NCI-H2029 treated with DMSO at 0.1 percent for 48 hours (cell line): ENCODE results near the gene GPC6.

ENCODE experiments used
- DNase-seq: peaks from one replicate; lab custom pipeline; 2025; lab: John Stamatoyannopoulos, UW

The GPC6 gene

GRCh38 chr13:94169454-94170144 is 943.0 kb downstream of the GPC6 start:
- no peak for DNase-seq

- DNase-seq = no peak
These were observed 943.6 kb downstream of the GPC6 start for GRCh38 chr13:94170145-94170571.

GRCh38 chr13:94172416-94172815 is 945.8 kb downstream of the GPC6 start:
- DNase-seq = no peak

GRCh38 chr13:94173312-94173854 is 946.8 kb downstream of the GPC6 start:
- no peak for DNase-seq

GRCh38 chr13:94174009-94174408 is 947.4 kb downstream of the GPC6 start:
- DNase-seq = no peak

GRCh38 chr13:94175076-94175475 is 948.5 kb downstream of the GPC6 start:
- no peak for DNase-seq

- DNase-seq = no peak
These were observed 950.0 kb downstream of the GPC6 start for GRCh38 chr13:94176561-94176960.

- no peak for DNase-seq
These were observed 950.4 kb downstream of the GPC6 start for GRCh38 chr13:94177041-94177440.

GRCh38 chr13:94178625-94179244 is 952.1 kb downstream of the GPC6 start:
- DNase-seq = peak; percentile 51

GRCh38 chr13:94181461-94182107 is 955.0 kb downstream of the GPC6 start:
- DNase-seq = no peak

GRCh38 chr13:94182185-94182761 is 955.7 kb downstream of the GPC6 start:
- DNase-seq = no peak

GRCh38 chr13:94186470-94186869 is 959.9 kb downstream of the GPC6 start:
- DNase-seq = no peak

GRCh38 chr13:94188201-94188854 is 961.7 kb downstream of the GPC6 start:
- DNase-seq = no peak

GRCh38 chr13:94192431-94192975 is 965.9 kb downstream of the GPC6 start:
- no peak for DNase-seq

- DNase-seq = no peak
These were observed 969.1 kb downstream of the GPC6 start for GRCh38 chr13:94195715-94196114.

GRCh38 chr13:94196413-94196812 is 969.8 kb downstream of the GPC6 start:
- DNase-seq = no peak

- no peak for DNase-seq
These were observed 972.1 kb downstream of the GPC6 start for GRCh38 chr13:94198681-94199080.

GRCh38 chr13:94199135-94199534 is 972.5 kb downstream of the GPC6 start:
- no peak for DNase-seq

- DNase-seq = no peak
These were observed 974.4 kb downstream of the GPC6 start for GRCh38 chr13:94201022-94201421.

- DNase-seq = no peak
These were observed 977.6 kb downstream of the GPC6 start for GRCh38 chr13:94204163-94204562.

- DNase-seq = no peak
These were observed 978.3 kb downstream of the GPC6 start for GRCh38 chr13:94204946-94205345.

- DNase-seq = no peak
These were observed 979.3 kb downstream of the GPC6 start for GRCh38 chr13:94205896-94206295.
